ENCODE data around the gene KRT80.

Gene KRT80

DNA sequence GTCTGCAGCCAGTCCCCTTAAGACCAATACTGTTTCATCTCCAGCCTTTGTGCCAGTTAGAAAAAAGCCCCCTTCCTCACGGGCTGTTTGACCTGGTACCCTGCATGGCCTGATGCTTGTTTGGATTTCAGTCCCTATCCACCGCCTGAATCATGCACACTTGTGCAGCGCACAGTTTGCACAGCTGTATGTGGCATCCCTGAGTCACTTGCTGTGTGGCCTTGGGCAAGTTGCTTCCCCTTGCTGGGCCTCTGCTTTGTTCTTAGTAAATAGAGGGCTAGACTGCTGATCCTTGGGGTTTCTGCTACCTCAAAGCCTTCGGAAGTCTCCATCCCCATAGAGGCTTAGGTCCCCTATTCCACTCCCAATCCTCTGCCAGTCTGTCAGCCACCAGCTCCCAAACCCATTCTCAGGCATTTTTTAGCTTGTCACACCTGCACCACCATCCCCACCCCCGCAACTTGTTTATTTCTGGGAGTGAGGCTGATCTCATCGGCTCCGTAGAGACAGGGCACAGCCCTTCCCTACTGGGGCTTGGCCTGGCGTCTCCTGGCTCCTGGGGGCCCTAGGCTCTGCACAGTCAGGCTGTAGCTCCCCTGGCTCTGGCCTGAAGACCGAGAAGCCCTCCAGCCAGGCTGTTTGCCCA lies 8.8 kb downstream of the KRT80 start:
- H3K4me3 ChIP-seq (replicated peaks; ENCODE audit: low read depth, low read length) = no peak overlapping the region
- no peak for TF ChIP-seq CTCF (IDR thresholded peaks at IDR 0.05; ENCODE audit: low read length, missing control alignments)
- no peak for DNase-seq (ENCODE audit: low read depth)

DNA sequence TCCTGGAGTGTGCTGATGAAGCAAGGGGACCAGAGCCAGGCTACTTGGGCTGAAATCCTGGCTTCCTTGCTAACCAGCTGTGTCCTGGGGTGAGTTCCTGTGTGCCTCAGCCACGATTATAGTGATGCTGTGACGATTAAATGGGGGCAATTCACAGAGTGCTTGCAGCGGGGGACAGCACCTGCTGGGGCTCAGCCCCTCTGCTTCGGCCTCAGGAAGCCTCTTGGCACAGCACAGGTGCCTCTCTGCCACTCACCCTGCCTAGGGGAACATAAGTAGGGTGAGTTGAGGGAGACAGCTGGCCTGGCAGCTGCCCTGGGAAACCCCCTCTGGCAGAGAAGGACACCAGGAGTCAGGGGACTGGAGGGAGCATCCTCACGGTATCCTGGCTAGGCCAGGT lies 9.4 kb downstream of the KRT80 start:
- no peak for DNase-seq (ENCODE audit: low read depth)
- no peak for TF ChIP-seq CTCF (IDR thresholded peaks at IDR 0.05; ENCODE audit: low read length, missing control alignments)
- no peak overlapping the region for H3K4me3 ChIP-seq (replicated peaks; ENCODE audit: low read depth, low read length)

DNA sequence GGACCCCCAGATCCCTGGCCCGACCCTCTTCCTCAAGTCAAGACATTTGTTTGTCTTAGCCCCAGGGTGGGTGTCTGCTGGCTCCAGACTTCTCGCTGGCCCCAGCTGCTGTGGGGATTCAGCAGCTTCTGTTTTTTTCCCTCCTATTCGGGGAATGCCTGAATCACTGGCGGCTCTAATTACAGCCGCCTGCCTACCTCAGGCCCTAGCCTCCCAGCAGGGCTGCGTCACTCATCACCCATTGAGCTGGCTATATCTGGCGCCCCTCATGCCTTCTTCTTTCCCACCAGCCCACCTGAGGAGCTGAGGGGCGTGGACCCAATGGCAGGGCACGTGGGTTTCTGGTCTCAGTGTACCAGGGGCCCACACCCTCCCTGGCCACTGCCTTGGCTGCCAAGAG lies 10.1 kb downstream of the KRT80 start:
- no peak for TF ChIP-seq CTCF (IDR thresholded peaks at IDR 0.05; ENCODE audit: low read length, missing control alignments)
- peak; percentile 57 for DNase-seq (ENCODE audit: low read depth)
- H3K4me3 ChIP-seq (replicated peaks; ENCODE audit: low read depth, low read length) = no peak overlapping the region

DNA sequence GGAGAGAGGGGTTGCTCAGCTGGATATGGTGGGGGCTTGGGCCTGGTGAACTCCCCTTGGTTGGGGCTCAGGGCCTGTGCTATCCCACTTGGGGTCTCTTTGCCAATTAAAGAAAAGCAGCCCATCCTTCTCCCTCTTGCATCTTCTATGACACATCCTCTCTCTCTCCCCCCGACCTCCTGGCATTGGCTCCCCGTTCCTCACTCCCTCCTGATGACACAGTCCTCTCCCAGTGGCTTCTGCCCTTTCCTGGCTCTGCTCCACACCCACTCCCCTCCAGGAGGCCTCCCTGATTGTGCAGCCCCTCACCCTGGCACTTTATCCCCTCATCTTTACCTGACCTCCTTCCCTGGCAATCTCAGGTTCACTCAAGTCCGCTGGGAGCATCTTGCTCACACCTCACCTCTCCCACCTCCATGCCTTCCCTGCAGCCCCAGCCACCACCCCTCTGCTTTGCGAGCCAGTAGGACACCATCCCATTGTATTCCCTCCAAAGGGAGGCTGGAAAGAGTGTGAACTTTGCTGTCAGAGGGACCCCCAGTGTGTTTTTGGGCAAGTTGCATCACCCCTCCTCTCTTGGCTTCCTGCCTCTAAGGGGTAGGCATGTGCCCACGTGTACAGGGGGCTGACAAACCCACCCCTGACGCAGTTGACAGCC lies 10.7 kb downstream of the KRT80 start:
- no peak for TF ChIP-seq CTCF (IDR thresholded peaks at IDR 0.05; ENCODE audit: low read length, missing control alignments)
- no peak for DNase-seq (ENCODE audit: low read depth)
- H3K4me3 ChIP-seq (replicated peaks; ENCODE audit: low read depth, low read length) = no peak overlapping the region

DNA sequence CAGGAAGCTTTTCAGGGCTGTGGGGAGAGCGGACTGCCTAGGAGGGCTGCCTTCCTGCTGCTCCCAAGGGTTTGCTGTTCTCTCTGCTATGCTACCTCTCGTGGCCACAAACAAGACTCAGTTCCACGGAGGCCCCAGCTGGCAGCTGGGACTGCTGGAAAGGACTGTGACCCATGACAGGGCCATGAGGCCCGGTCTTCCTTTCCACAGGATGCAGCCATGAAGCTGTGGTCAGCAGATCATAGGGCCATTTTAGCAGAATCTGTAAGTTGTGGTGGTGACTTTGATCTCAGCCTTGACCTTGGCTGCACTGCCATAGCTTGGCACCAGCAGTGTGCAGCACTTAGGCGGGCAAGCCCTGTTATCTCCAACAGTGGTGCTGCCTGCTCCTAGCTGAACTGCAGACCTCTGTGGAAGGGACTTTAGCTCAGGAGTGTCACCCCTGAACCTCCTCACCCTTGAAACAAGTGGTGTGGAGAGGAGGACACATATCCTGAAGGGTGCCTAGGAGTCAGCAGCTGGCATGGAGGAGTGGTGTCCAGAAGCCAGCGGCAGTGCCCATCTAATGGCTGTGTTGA lies 12.3 kb downstream of the KRT80 start:
- H3K4me3 ChIP-seq (replicated peaks; ENCODE audit: low read depth, low read length) = no peak overlapping the region
- no peak for TF ChIP-seq CTCF (IDR thresholded peaks at IDR 0.05; ENCODE audit: low read length, missing control alignments)
- DNase-seq (ENCODE audit: low read depth) = no peak

- DNase-seq (ENCODE audit: low read depth) = no peak
- H3K4me3 ChIP-seq (replicated peaks; ENCODE audit: low read depth, low read length) = no peak overlapping the region
- TF ChIP-seq CTCF (IDR thresholded peaks at IDR 0.05; ENCODE audit: low read length, missing control alignments) = no peak
These were observed 12.8 kb downstream of the KRT80 start for GRCh38 chr12:52178984-52179383.
